Transverse colon (tissue), 4 donors: ENCODE measurements around the gene RIMBP2. TPM values are rescaled to one million over a fixed set of nuclear protein-coding genes. Genes with fewer than 3 reads are reported as not detected.
A peak's percentile ranks its signal among the peaks of the same experiment; 100 is the strongest.

ENCODE experiments used
- DNase-seq: peaks from one replicate; pipeline ENCODE4 v3.0.0-alpha.2; 2019
- H3K27ac ChIP-seq, 4 donors: fragments of 200-600 bp; sonication (generic); 2 replicates each; pipeline ENCODE4 v1.5.1; 2016 to 2018; ENCODE audit warnings: inconsistent platforms in 4 of 4
- H3K27me3 ChIP-seq: fragments of 200-600 bp; sonication (generic); 2 replicates; pipeline ENCODE4 v1.5.1; 2017; ENCODE audit warnings: inconsistent platforms
- H3K36me3 ChIP-seq, 4 donors: fragments of 200-600 bp; sonication (generic); 2 replicates each; pipeline ENCODE4 v1.5.1; 2017 to 2019; ENCODE audit warnings: inconsistent platforms in 4 of 4
- H3K4me1 ChIP-seq, 4 donors: fragments of 200-600 bp; sonication (generic); 2 replicates each; pipeline ENCODE4 v1.5.1; 2017 to 2020; ENCODE audit warnings: inconsistent platforms in 4 of 4
- H3K4me3 ChIP-seq, 4 donors: fragments of 200-600 bp; sonication (generic); 1 replicate in 1 of 4; 2 replicates in 3 of 4; pipeline versions ENCODE4 v1.5.1 to v1.6.1; 2017 to 2019; ENCODE audit warnings: inconsistent platforms in 4 of 4
- H3K9me3 ChIP-seq, 2 donors: fragments of 200-600 bp; sonication (generic); 2 replicates each; pipeline ENCODE4 v1.5.1; 2017 to 2019; ENCODE audit warnings: inconsistent platforms in 2 of 2
- CTCF ChIP-seq, 5 experiments: fragments of 200-600 bp in 3 of 5; fragments of 450-650 bp in 2 of 5; sonication (generic) in 3 of 5; IDR thresholded peaks; 1 replicate in 2 of 5; 2 replicates in 3 of 5; pipeline ENCODE4 v1.5.1; 2016 to 2017; ENCODE audit warnings: antibody characterized with exemption in 5 of 5, inconsistent platforms in 3 of 5, mild to moderate bottlenecking in 2 of 5, moderate library complexity in 1 of 5
- EP300 ChIP-seq: sonication (generic); formaldehyde crosslinking; IDR thresholded peaks from one replicate; pipeline ENCODE4 v1.6.1; 2017; ENCODE audit warnings: antibody characterized with exemption, low read depth
- POLR2A ChIP-seq: fragments of 450-650 bp; IDR thresholded peaks from one replicate; pipeline ENCODE4 v1.6.1; 2016; ENCODE audit warnings: antibody characterized with exemption, mild to moderate bottlenecking, moderate library complexity
- POLR2AphosphoS5 ChIP-seq, 3 donors: sonication (generic); formaldehyde crosslinking; IDR thresholded peaks; one replicate each; pipeline ENCODE4 v1.6.1; 2016; ENCODE audit warnings: antibody characterized with exemption in 3 of 3
- WGBS, 2 donors: methylation state at CpG; one replicate each; pipeline ENCODE4 v1.1.5; 2018; ENCODE audit warnings: low coverage in 1 of 2; 5-methylcytosine and 5-hydroxymethylcytosine counted together
- in situ Hi-C, 4 donors: fragments of 200-750 bp; cut with MboI; loops; one replicate each; pipeline versions ENCODE4 v1.15.0 to v1.15.1; 2017; ENCODE audit warnings: low sequenced_read_pairs in 3 of 4, low pct_ligation_motif_present in 1 of 4, low pct_unique_long_range_greater_than_20kb in 1 of 4
- intact Hi-C: fragments of 100-400 bp; cut with DNase I; formaldehyde crosslinking; loops from one replicate; pipeline ENCODE4 v1.15.1; 2023; ENCODE audit warnings: low total_unique reads
- total RNA-seq, 4 donors: library from RNA; depleted of rRNA; stranded (reverse); fragments of >200 nt; gene quantifications; one replicate each; pipeline ENCODE4 v1.1.0, GENCODE V29; 2016

RIMBP2 gene
- total RNA-seq, 4 donors from 2014 or later, result 2.9 to 17.3 (median 4.3) TPM

GRCh38 chr12:130427381-130427887 lies 288.7 kb downstream of the RIMBP2 start:
- H3K27me3 ChIP-seq, result no peaks in the 10 kb centered on the region
- peak; percentile 2 for DNase-seq
- H3K4me3 ChIP-seq, result no peak overlapping the region
- intact Hi-C loops (no loop called here), in situ Hi-C loops (no loop called here)
- 93% methylated on average over 18 of the region's 18 CpGs; no CpG with 5 or more reads in 1 of the 2 donors for WGBS, 2 donors
- no peaks in the 10 kb centered on the region for H3K36me3 ChIP-seq
- H3K9me3 ChIP-seq, result no peaks in the 10 kb centered on the region
- no peaks in the 10 kb centered on the region for H3K4me1 ChIP-seq
- TF ChIP-seq EP300 (no peak), POLR2AphosphoS5 (IDR thresholded peaks at IDR 0.05) (no peak), POLR2A (no peak), CTCF (IDR thresholded peaks at IDR 0.05) (no peak)
- H3K27ac ChIP-seq, result no peak overlapping the region

GRCh38 chr12:130425698-130426245 lies 290.3 kb downstream of the RIMBP2 start:
- 85% methylated on average over 19 of the region's 20 CpGs; no CpG with 5 or more reads in 1 of the 2 donors for WGBS, 2 donors
- intact Hi-C loops (no loop called here), in situ Hi-C loops (no loop called here)
- peak; percentile 3 for DNase-seq
- Histone ChIP-seq H3K4me3 (no peak overlapping the region), H3K4me1 (no peaks in the 10 kb centered on the region), H3K36me3 (no peaks in the 10 kb centered on the region), H3K9me3 (no peaks in the 10 kb centered on the region), H3K27me3 (no peaks in the 10 kb centered on the region), H3K27ac (no peak overlapping the region)
- TF ChIP-seq EP300 (no peak), CTCF (IDR thresholded peaks at IDR 0.05) (no peak), POLR2A (no peak), POLR2AphosphoS5 (IDR thresholded peaks at IDR 0.05) (no peak)

DNA sequence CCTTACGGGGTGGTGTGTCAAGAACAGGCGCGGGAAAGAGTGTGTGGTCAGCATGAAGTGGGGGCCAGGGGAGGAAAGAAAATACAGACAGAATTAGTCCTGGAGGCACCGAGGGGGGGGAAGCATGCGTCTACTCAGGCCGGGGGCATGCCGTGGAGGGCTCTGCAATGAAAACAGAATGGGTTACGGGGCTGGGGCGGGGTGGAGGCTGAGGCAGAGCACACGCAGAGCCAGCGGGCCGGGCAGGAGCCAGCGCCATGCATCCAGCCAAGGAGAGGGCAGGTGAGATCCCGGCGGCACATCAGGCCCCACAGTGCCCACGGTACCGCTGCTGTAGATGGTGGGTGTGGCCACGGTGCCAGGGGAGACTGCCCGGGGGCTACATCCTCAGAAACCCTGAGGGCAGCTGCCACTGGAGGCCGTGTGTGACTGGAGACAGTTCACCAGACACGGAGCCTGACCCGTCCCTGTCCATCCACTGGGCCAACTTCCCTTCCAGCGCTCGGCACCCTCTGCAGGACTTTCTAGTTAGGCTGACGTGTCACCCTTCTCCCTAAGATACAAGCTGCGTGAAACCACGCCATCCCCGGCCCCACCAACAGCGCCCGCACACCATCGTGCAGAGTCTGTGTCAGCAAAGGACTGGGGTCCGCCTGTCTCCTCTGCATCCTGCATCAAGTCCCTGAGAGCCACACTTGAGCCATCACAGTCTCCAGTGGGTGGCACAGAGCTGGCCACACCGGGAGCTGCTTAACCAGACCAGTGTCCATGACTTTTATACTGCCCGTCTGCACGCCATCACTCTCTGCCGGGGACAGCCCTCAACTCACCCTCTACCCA lies 291.0 kb downstream of the RIMBP2 start:
- DNase-seq, result peak; percentile 3

More for the DNA sequence above, 291.0 kb downstream of the RIMBP2 start:
- no peaks in the 10 kb centered on the region for H3K27me3 ChIP-seq
- intact Hi-C loops (no loop called here), in situ Hi-C loops (no loop called here)
- no peaks in the 10 kb centered on the region for H3K4me1 ChIP-seq
- TF ChIP-seq POLR2AphosphoS5 (IDR thresholded peaks at IDR 0.05) (no peak), CTCF (IDR thresholded peaks at IDR 0.05) (no peak), EP300 (no peak), POLR2A (no peak)
- H3K4me3 ChIP-seq, result no peak overlapping the region
- no peak overlapping the region for H3K27ac ChIP-seq
- WGBS, 2 donors, result 90 to 100% methylated on average over 2 to 36 of the region's 36 CpGs
- H3K36me3 ChIP-seq, result no peaks in the 10 kb centered on the region
- H3K9me3 ChIP-seq, result no peaks in the 10 kb centered on the region
